Heart left ventricle (tissue), 13 donors: Measurements from ENCODE around the gene VASH1.

Source experiments
- POLR2A ChIP-seq, 2 donors: fragments of 450-650 bp; IDR thresholded peaks; one replicate each; pipeline ENCODE4 v1.6.1; 2017; ENCODE audit warnings: antibody characterized with exemption in 2 of 2, mild to moderate bottlenecking in 2 of 2, moderate library complexity in 2 of 2
- TF ChIP-seq, protein P1 (sequence below), 12 donors: fragments of 200-600 bp; sonication (generic) in 4 of 12; IDR thresholded peaks; one replicate each; pipeline versions ENCODE4 v1.5.0 to v1.8.0; 2018 to 2022; ENCODE audit warnings: antibody characterized with exemption in 12 of 12, mild to moderate bottlenecking in 5 of 12
- donor health status: ischemic (EF 13 %, LVEDD 7.1; RV severe dilation, severe dysfunction).
- donor health status: DM: no; HTN: yes; CAD: no.
- donor health status: DM: no; HTN: no; CAD: no.
- donor health status: ischemic (EF 25% LVEDD 6.9; RV normal size, moderate dysfunction).
- donor health status: ischemic (EF 25% LVEDD 5.7; RV mildly dilated, moderate dysfunction).
- donor health status: ischemic (EF 35%, LVEDD 5.7; RV mildly dilated, moderate dysfunction).
- donor health status: nonischemic (EF 11% LVEDD 7.7; RV severe dilation, severe dysfunction).
- donor health status: DM: yes; HTN: yes; CAD: no.
- donor health status: PGD.
- donor health status: ischemic (EF 29% LVEDD 5.4; RV normal size, mild dysfunction).
- donor health status: nonischemic (EF 23%, LVEDD 6.1; RV moderate dilation, normal function).

DNA sequence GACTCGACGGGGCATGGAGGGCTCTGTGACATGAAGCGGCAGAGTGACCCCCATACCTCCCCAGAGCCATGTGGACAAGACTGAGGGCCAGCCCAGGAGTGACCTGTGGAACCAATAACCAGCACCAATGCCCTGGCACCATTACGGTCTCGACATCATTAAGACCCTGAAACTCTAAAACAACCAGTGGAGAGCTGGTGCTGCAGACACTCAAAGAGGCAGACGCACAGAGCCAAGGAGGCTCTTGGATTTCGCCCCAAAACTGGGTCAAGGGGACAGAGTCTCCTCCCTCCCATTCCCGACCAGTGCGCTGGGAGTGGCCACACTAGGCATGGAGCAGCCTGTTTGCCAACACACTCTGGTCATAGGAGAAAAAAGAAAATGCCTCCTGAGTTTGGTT, 41.6 kb upstream of the VASH1 start:
- TF ChIP-seq, protein P1, sequence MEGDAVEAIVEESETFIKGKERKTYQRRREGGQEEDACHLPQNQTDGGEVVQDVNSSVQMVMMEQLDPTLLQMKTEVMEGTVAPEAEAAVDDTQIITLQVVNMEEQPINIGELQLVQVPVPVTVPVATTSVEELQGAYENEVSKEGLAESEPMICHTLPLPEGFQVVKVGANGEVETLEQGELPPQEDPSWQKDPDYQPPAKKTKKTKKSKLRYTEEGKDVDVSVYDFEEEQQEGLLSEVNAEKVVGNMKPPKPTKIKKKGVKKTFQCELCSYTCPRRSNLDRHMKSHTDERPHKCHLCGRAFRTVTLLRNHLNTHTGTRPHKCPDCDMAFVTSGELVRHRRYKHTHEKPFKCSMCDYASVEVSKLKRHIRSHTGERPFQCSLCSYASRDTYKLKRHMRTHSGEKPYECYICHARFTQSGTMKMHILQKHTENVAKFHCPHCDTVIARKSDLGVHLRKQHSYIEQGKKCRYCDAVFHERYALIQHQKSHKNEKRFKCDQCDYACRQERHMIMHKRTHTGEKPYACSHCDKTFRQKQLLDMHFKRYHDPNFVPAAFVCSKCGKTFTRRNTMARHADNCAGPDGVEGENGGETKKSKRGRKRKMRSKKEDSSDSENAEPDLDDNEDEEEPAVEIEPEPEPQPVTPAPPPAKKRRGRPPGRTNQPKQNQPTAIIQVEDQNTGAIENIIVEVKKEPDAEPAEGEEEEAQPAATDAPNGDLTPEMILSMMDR (IDR thresholded peaks at IDR 0.05), result no peak
- no peak for TF ChIP-seq POLR2A (IDR thresholded peaks at IDR 0.05)
